Body of pancreas (tissue), 4 donors: ENCODE measurements around the gene NOTCH4. TPM values are rescaled to one million over a fixed set of nuclear protein-coding genes. Genes with fewer than 3 reads are reported as not detected.
A peak's percentile ranks its signal among the peaks of the same experiment; 100 is the strongest.

Experiments used
- ATAC-seq: fragments of 150-250 bp; one replicate; pipeline ENCODE4 v1.9.1; 2016
- DNase-seq, 4 donors: peaks; one replicate each; pipeline ENCODE4 v3.0.0-alpha.2; 2019
- H3K27ac ChIP-seq, 4 donors: fragments of 200-600 bp; sonication (generic); 1 replicate in 3 of 4; 2 replicates in 1 of 4; pipeline versions ENCODE4 v1.5.1 to v1.6.1; 2016 to 2019; ENCODE audit warnings: mild to moderate bottlenecking in 1 of 4, mixed read lengths in 1 of 4, moderate library complexity in 1 of 4
- H3K27me3 ChIP-seq, 2 donors: fragments of 200-600 bp; sonication (generic); one replicate each; pipeline ENCODE4 v1.6.0; 2016; ENCODE audit warnings: mild to moderate bottlenecking in 1 of 2
- H3K36me3 ChIP-seq, 2 donors: fragments of 200-600 bp; sonication (generic); replicated peaks in 1 of 2; 2 replicates each; pipeline ENCODE4 v1.5.1; 2016; ENCODE audit warnings: low read depth in 2 of 2; ENCODE audit not compliant: insufficient read depth in 1 of 2
- H3K4me1 ChIP-seq: fragments of 200-600 bp; sonication (generic); one replicate; pipeline ENCODE4 v1.6.0; 2016
- H3K4me3 ChIP-seq, 2 donors: fragments of 200-600 bp; sonication (generic); 1 replicate in 1 of 2; 2 replicates in 1 of 2; pipeline ENCODE4 v1.5.1; 2016 to 2019
- H3K9me3 ChIP-seq, 3 donors: fragments of 200-600 bp; sonication (generic); 1 replicate in 2 of 3; 2 replicates in 1 of 3; pipeline ENCODE4 v1.5.1; 2016
- POLR2A ChIP-seq, 3 donors: fragments of 450-650 bp; IDR thresholded peaks; one replicate each; pipeline ENCODE4 v1.6.1; 2016; ENCODE audit warnings: antibody characterized with exemption in 3 of 3, mild to moderate bottlenecking in 2 of 3
- WGBS, 2 donors: methylation state at CpG; one replicate each; pipeline ENCODE4 v1.1.5; 2017; 5-methylcytosine and 5-hydroxymethylcytosine counted together
- intact Hi-C: fragments of 100-400 bp; cut with DNase I; formaldehyde crosslinking; loops from one replicate; pipeline ENCODE4 v1.15.1; 2023
- total RNA-seq, 2 donors: library from RNA; depleted of rRNA; stranded (reverse); fragments of >200 nt; gene quantifications; one replicate each; pipeline ENCODE4 v1.1.0, GENCODE V29; 2016
- TF ChIP-seq, protein P1 (sequence below), 7 experiments: fragments of 450-650 bp in 4 of 7; fragments of 200-600 bp in 3 of 7; sonication (generic) in 3 of 7; IDR thresholded peaks; one replicate each; pipeline ENCODE4 v1.5.1; 2016 to 2019; ENCODE audit warnings: antibody characterized with exemption in 7 of 7

NOTCH4 gene
- total RNA-seq, 2 donors from 2014 or later: 10.6 to 48.1 TPM

GRCh38 chr6:32204268-32204715 is 19.6 kb downstream of the NOTCH4 start:
- no peak for TF ChIP-seq POLR2A (IDR thresholded peaks at IDR 0.05)
- TF ChIP-seq, protein P1, sequence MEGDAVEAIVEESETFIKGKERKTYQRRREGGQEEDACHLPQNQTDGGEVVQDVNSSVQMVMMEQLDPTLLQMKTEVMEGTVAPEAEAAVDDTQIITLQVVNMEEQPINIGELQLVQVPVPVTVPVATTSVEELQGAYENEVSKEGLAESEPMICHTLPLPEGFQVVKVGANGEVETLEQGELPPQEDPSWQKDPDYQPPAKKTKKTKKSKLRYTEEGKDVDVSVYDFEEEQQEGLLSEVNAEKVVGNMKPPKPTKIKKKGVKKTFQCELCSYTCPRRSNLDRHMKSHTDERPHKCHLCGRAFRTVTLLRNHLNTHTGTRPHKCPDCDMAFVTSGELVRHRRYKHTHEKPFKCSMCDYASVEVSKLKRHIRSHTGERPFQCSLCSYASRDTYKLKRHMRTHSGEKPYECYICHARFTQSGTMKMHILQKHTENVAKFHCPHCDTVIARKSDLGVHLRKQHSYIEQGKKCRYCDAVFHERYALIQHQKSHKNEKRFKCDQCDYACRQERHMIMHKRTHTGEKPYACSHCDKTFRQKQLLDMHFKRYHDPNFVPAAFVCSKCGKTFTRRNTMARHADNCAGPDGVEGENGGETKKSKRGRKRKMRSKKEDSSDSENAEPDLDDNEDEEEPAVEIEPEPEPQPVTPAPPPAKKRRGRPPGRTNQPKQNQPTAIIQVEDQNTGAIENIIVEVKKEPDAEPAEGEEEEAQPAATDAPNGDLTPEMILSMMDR (IDR thresholded peaks at IDR 0.05): no peak
- no peak for DNase-seq
- no peaks in the 10 kb centered on the region for H3K4me1 ChIP-seq
- WGBS, 2 donors: 64 to 87% methylated on average over 3 of the region's 3 CpGs
- no peaks in the 10 kb centered on the region for H3K9me3 ChIP-seq
- H3K27me3 ChIP-seq: no peaks in the 10 kb centered on the region
- no peak overlapping the region for H3K27ac ChIP-seq
- ATAC-seq: peak; percentile 35
- intact Hi-C loops: no loop called here
- H3K36me3 ChIP-seq: no peaks in the 10 kb centered on the region
- no peak overlapping the region for H3K4me3 ChIP-seq

DNA sequence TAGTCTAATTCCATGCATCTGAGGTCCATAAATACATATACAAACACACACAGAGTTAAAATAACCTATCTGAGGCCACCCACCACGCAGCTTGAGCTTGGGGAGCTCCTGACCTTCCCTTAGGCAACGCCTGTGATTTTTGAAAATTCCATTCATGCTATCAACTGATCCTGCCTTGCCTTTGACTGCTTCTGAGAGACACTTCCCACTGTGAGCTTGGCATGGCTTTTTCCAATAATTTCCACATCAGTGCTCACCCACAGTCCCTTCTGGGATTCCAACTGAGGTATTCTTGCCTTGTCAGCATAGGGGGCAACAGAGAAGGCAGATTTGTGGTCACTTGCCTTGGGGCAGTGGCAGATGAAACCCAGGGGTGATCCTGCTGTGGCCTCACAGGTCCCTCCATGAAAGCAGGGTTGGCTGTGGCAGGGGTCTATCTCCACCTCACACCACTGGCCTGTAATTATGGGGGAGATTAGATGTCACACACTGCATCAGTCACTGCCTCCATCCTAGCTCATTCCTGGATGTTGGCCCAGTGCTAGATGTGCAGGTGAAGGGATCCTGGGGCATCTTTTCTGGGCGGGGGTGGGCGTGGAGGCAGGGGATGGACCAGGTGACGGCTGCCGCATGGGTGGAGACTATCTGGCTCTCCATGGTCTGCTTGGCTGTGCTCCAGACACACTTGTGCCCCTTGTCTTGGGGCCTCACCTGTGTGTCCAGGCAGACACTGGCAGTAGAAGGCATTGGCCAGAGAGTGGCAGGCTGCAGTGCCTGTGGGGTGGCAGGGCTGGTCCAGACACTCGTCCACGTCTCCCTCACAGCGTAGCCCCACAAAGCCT is 20.2 kb downstream of the NOTCH4 start:
- TF ChIP-seq, protein P1 (IDR thresholded peaks at IDR 0.05): no peak
- TF ChIP-seq POLR2A (IDR thresholded peaks at IDR 0.05): no peak
- DNase-seq (no peak), ATAC-seq (peak; percentile 21)
- H3K9me3 ChIP-seq: no peaks in the 10 kb centered on the region
- H3K4me1 ChIP-seq: no peaks in the 10 kb centered on the region
- no peaks in the 10 kb centered on the region for H3K27me3 ChIP-seq
- intact Hi-C loops: no loop called here
- WGBS, 2 donors: 53 to 62% methylated on average over 5 to 9 of the region's 9 CpGs
- no peak overlapping the region for H3K4me3 ChIP-seq
- no peaks in the 10 kb centered on the region for H3K36me3 ChIP-seq
- H3K27ac ChIP-seq: no peak overlapping the region

DNA sequence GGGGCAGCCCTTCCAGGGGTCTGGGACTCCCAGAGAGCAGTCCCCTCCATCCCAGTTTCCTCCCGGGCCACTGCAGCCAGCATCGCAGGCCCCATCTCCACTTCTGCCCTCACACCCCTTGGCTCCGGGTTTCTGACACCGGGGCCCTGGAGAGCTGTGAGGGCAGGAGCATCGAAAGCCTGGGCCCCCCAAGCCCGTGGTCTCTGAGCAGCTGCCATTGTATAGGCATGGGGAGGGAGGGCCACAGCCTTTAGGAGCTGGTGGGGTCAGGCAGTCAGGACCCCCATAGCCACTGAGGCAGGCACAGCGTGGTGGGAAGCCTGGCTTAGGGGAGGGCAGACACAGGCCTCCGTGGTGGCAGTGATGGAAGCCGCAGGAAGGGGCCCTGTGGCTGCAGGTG is 21.7 kb downstream of the NOTCH4 start:
- intact Hi-C loops: no loop called here
- Histone ChIP-seq H3K27ac (no peak overlapping the region), H3K4me1 (peaks cover 3% of the 10 kb centered on the region), H3K36me3 (no peaks in the 10 kb centered on the region), H3K27me3 (no peaks in the 10 kb centered on the region), H3K9me3 (no peaks in the 10 kb centered on the region), H3K4me3 (no peak overlapping the region)
- no peak for TF ChIP-seq POLR2A (IDR thresholded peaks at IDR 0.05)
- TF ChIP-seq, protein P1 (IDR thresholded peaks at IDR 0.05): no peak
- 75 to 100% methylated on average over 1 to 9 of the region's 9 CpGs for WGBS, 2 donors
- DNase-seq: no peak
- ATAC-seq: no peak

DNA sequence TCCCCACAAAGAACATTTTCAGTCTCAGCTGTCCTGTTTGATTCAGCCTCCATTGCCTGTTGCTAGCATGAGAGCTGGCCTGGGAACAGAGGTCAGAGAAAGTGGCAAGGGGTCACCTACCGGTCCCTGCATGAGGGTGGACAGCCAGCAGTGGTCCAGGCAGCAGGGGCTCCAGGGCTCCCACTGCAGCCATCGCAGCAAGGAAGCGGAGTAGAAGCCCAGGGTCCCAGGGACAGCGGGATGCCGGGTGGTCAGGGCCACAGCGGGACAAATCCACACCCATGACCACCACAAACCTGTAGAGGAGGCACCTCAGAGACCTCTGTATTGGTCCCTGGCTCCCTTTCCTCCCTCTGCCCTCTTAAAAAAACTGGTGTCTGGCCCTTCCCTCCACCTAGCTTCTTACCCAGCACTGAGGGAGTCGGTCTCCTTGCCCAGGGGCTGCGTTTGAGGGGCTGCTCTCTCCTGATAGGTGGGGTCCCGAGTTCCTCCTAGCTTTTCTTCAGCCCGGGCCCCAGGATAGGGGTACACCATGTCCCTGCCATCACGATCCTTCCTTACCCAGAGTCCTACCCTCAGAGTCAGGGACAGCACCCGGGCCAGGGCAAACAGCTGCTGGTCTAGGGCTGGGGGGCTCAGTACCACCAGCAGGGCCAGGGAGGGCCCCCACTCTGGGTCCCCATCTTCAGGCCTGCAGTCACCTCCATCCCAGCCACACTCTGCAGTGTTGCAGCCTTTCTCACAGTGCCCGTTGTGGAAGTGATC is 23.0 kb downstream of the NOTCH4 start:
- Histone ChIP-seq H3K9me3 (no peaks in the 10 kb centered on the region), H3K4me1 (peaks cover 11% of the 10 kb centered on the region), H3K4me3 (no peak overlapping the region), H3K36me3 (no peaks in the 10 kb centered on the region), H3K27me3 (no peaks in the 10 kb centered on the region), H3K27ac (no peak overlapping the region)
- DNase-seq (no peak), ATAC-seq (no peak)
- WGBS, 2 donors: 62 to 70% methylated on average over 12 to 13 of the region's 13 CpGs
- TF ChIP-seq, protein P1 (IDR thresholded peaks at IDR 0.05): no peak
- TF ChIP-seq POLR2A (IDR thresholded peaks at IDR 0.05): no peak
- intact Hi-C loops: no loop called here
